ENCODE measurements around the gene CSPG4.

DNA sequence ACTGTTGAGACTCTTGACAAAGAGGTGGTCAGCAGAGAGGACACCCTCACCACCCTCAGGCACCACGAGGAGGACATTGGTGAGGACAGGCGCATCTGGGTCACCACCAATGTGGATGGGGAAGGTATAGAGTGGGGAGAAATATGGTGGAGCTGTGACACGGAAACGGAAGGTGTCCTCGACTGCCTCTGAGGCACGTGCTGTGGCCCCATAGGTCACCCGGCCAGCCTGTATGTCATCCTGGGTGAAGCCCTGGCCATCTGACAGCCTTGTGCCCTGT lies 24.4 kb downstream of the CSPG4 start:
- TF ChIP-seq, protein P1, sequence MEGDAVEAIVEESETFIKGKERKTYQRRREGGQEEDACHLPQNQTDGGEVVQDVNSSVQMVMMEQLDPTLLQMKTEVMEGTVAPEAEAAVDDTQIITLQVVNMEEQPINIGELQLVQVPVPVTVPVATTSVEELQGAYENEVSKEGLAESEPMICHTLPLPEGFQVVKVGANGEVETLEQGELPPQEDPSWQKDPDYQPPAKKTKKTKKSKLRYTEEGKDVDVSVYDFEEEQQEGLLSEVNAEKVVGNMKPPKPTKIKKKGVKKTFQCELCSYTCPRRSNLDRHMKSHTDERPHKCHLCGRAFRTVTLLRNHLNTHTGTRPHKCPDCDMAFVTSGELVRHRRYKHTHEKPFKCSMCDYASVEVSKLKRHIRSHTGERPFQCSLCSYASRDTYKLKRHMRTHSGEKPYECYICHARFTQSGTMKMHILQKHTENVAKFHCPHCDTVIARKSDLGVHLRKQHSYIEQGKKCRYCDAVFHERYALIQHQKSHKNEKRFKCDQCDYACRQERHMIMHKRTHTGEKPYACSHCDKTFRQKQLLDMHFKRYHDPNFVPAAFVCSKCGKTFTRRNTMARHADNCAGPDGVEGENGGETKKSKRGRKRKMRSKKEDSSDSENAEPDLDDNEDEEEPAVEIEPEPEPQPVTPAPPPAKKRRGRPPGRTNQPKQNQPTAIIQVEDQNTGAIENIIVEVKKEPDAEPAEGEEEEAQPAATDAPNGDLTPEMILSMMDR (IDR thresholded peaks at IDR 0.05; ENCODE audit: low read depth, low read length, poor library complexity, severe bottlenecking) = no peak
- no peak for TF ChIP-seq EZH2phosphoT487 (IDR thresholded peaks at IDR 0.05; ENCODE audit: borderline replicate concordance, low read length)
